ENCODE results near the gene GP9.
"Not testable (repeated sequence)": the region's sequence is repeated elsewhere in the genome, so short reads cannot be mapped to it uniquely, and the experiment has no call there.

The GP9 gene

GRCh38 chr3:129070086-129070885 is 9.7 kb downstream of the GP9 start:
- DNase-seq (ENCODE audit: low read depth): no peak

GRCh38 chr3:129077222-129077621 is 16.6 kb downstream of the GP9 start:
- no peak for DNase-seq (ENCODE audit: low read depth)

- no peak for DNase-seq (ENCODE audit: low read depth)
Observed at GRCh38 chr3:129078510-129078909, 17.9 kb downstream of the GP9 start.

- no peak for DNase-seq (ENCODE audit: low read depth)
Observed at GRCh38 chr3:129081503-129081902, 20.9 kb downstream of the GP9 start.

GRCh38 chr3:129082026-129082425 is 21.4 kb downstream of the GP9 start:
- DNase-seq (ENCODE audit: low read depth): no peak

- DNase-seq (ENCODE audit: low read depth): no peak
Observed at GRCh38 chr3:129084501-129084900, 23.9 kb downstream of the GP9 start.

GRCh38 chr3:129085165-129085715 is 24.7 kb downstream of the GP9 start:
- no peak for DNase-seq (ENCODE audit: low read depth)

- DNase-seq (ENCODE audit: low read depth): no peak
Observed at GRCh38 chr3:129085818-129086217, 25.2 kb downstream of the GP9 start.

DNA sequence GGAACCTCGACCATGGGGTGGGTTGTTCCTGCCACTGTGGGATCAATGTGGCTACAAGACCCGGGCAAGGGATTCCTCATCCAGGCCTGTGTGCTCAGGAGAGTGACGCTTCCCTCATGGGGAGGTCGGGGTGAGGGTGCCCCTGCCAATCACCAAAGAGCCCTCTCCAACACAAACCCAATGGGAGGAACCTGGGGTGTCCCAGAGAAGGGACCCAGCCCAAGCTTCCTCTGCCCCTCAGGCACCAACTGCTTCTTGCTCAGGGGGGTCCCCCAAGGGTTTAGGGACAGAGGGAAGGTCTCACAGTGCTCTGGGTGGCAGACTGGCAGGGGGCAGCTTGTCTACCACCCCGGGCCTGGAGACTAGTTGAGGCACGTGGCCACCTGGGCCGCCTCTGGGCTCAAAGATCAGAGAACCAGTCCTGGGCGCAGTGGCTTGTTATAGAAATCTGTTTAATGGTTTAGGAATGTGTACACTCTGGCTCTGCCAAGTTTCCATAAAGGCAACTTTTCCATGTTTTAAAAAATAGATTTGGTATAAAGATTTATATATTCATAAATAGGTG is 26.6 kb downstream of the GP9 start:
- no peak for DNase-seq (ENCODE audit: low read depth)

- DNase-seq (ENCODE audit: low read depth): not testable (repeated sequence)
Observed at GRCh38 chr3:129087904-129088303, 27.3 kb downstream of the GP9 start.

- DNase-seq (ENCODE audit: low read depth): not testable (repeated sequence)
Observed at GRCh38 chr3:129088312-129088711, 27.7 kb downstream of the GP9 start.

DNA sequence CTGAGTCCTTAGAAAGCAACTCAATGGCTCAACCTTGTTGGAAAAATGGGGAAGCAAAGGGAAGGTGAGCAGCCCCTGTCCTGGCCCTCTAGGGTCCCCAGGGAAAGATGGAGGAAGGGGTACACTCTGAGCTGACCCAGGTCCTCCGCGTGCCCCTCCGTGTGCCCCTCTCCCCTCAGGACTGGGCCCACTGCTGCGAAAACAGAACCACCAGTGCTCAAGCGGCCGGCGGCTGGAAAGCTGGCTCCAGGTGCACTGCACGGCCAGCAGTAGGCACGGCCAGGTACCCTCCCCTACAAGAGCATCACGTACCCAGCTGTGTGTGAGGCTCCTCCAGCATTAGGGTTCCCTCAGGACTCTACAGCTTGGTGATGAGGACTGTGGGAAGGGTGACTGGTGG is 34.7 kb downstream of the GP9 start:
- no peak for DNase-seq (ENCODE audit: low read depth)

DNA sequence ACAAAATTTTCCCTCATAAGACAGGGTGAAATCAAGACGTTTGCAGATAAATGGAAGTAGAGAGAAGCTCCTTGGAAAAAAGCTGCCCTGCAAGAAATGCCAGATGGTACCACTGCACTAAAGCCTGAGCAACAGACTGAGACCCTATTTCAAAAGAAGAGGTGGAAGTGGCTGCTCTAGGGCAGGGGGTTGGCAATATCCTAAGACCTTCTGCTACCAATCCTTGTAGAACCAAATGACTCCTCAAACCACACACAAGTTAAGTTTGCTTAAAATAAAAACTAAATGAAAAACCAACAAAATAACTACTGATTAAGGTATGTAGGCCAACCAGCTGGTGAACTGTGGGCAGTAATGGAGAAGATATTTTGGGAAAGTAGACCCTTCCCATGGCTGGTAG is 39.7 kb downstream of the GP9 start:
- no peak for DNase-seq (ENCODE audit: low read depth)

DNA sequence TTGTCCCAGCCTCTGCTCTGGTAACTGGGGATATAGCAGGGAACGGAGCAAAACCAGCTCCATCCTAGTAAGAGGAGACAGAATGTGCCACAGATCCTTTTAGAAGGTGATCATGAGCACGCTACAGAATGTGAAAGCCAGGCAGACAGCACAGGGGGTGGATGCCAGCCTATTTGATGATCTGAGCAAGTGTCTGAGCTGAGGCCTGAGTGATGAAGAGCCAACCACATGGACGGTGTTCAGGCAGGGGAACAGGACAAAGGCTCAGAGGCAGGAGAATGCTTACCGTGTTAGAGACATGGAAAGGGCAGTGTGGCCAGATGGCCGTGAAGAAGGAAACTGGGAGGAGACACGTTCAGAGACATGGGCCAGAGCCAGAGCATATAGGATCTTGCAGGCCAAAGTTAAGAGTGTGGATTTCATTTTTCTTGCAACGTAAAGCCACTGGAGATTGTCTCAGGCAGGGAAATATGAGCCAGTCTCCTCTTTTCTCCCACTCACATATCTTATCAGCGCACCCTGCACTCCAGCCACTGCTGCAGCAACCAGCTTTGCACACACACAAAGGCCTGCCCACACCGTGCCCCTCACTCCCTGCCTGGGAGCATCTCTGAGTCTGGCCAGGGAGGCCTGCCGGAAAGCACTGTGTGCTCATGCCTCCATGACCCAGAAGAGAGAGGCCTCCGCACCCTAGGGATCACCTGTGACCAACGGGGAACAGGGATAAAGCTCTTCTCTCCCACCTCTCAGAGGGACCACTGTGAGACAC is 41.0 kb downstream of the GP9 start:
- no peak for DNase-seq (ENCODE audit: low read depth)

GRCh38 chr3:129103296-129103695 is 42.7 kb downstream of the GP9 start:
- no peak for DNase-seq (ENCODE audit: low read depth)

DNA sequence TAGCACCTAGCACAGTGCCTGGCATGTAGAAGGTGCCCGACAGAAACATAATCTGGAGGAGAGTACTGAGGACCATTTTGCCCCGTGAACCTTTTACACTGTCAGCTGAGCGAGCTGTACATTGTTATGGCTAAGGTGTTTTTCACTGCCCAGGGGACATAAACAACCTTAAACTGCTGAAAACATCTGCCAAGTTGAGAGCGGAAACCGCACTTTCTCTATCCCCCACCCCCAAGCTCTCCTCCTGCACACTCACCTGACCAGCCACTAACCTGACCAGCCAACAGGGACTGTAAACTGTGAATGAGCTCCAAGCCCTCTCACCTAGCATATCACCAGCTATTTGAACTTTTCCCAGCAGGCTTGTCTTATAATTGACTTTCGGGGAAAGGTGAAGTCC is 43.5 kb downstream of the GP9 start:
- DNase-seq (ENCODE audit: low read depth): no peak

DNA sequence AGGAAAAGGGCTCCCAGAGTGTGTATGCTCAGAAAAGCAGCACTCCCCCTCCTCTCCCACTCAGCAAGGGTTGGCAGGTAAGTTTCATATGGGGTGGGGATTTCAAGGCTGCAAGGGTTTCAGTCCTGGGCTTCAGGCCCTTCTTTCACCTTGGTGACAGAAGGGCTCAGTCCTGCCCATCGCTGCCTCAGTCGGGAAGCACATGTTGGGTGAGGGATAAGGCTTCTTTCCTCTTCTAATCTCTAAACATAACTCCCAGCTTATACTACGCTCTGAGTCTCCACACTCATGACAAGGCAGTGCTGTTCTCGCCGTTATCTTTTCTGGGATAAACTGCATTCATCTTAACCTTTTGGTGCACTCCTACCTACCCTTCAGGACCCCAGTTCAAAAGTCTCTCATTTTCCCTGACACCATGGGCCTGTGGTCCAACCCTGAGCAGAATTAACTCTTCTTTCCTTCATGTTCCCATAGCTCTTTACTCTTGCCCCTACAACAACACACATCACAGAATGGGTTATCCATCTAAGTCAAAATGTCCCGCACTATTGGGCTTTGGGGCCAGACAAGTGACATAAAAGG is 44.0 kb downstream of the GP9 start:
- no peak for DNase-seq (ENCODE audit: low read depth)

- no peak for DNase-seq (ENCODE audit: low read depth)
Observed at GRCh38 chr3:129105862-129106261, 45.3 kb downstream of the GP9 start.

GRCh38 chr3:129106320-129106719 is 45.7 kb downstream of the GP9 start:
- no peak for DNase-seq (ENCODE audit: low read depth)

- no peak for DNase-seq (ENCODE audit: low read depth)
Observed at GRCh38 chr3:129106866-129107565, 46.4 kb downstream of the GP9 start.

GRCh38 chr3:129107793-129108192 is 47.2 kb downstream of the GP9 start:
- no peak for DNase-seq (ENCODE audit: low read depth)

Measured in stimulated activated CD8-positive, alpha-beta memory T cell treated with anti-CD3 and anti-CD28 coated beads, Interleukin-15, amount 100 ng/mL, for 1 hour (primary cell).